GM19463 (cell line): Measurements from ENCODE around the gene ACBD4.
A peak's percentile ranks its signal among the peaks of the same experiment; 100 is the strongest.

Experiments
- ATAC-seq: cut with Tn5 transposase; IDR thresholded peaks from one replicate; pipeline ENCODE4 v1.9.1; 2021; ENCODE audit warnings: mild to moderate bottlenecking, moderate library complexity; ENCODE audit not compliant: unreplicated experiment

Gene ACBD4

GRCh38 chr17:45135192-45135977 is at the start of gene ACBD4:
ACBD4 (plus strand) TSS chr17:45135687; CDS start chr17:45136145, 458 bp downstream.
- ATAC-seq: peak; percentile 72

- ATAC-seq: no peak
Measured at GRCh38 chr17:45086391-45086790, 49.1 kb upstream of the ACBD4 start.

- no peak for ATAC-seq
Measured at GRCh38 chr17:45086865-45087503, 48.5 kb upstream of the ACBD4 start.

- no peak for ATAC-seq
Measured at GRCh38 chr17:45087504-45087975, 47.9 kb upstream of the ACBD4 start.

- no peak for ATAC-seq
Measured at GRCh38 chr17:45087978-45088377, 47.5 kb upstream of the ACBD4 start.

GRCh38 chr17:45088741-45089140 is 46.7 kb upstream of the ACBD4 start:
- ATAC-seq: no peak

- ATAC-seq: no peak
Measured at GRCh38 chr17:45090711-45091110, 44.8 kb upstream of the ACBD4 start.

GRCh38 chr17:45091778-45092425 is 43.6 kb upstream of the ACBD4 start:
- no peak for ATAC-seq

- no peak for ATAC-seq
Measured at GRCh38 chr17:45092911-45093430, 42.5 kb upstream of the ACBD4 start.

GRCh38 chr17:45093444-45094110 is 41.9 kb upstream of the ACBD4 start:
- no peak for ATAC-seq

GRCh38 chr17:45096141-45096540 is 39.3 kb upstream of the ACBD4 start:
- no peak for ATAC-seq

GRCh38 chr17:45096926-45097325 is 38.6 kb upstream of the ACBD4 start:
- ATAC-seq: no peak

GRCh38 chr17:45098081-45098868 is 37.2 kb upstream of the ACBD4 start:
- ATAC-seq: no peak

GRCh38 chr17:45098869-45099616 is 36.4 kb upstream of the ACBD4 start:
- ATAC-seq: no peak

GRCh38 chr17:45101546-45101882 is 34.0 kb upstream of the ACBD4 start:
- ATAC-seq: no peak

GRCh38 chr17:45101883-45102811 is 33.3 kb upstream of the ACBD4 start:
- no peak for ATAC-seq

- ATAC-seq: no peak
Measured at GRCh38 chr17:45102856-45103255, 32.6 kb upstream of the ACBD4 start.

- no peak for ATAC-seq
Measured at GRCh38 chr17:45103269-45103795, 32.2 kb upstream of the ACBD4 start.
